HG03095 (cell line): ENCODE data around the gene PROK1.
"Not testable (repeated sequence)": the region's sequence is repeated elsewhere in the genome, so short reads cannot be mapped to it uniquely, and the experiment has no call there.

Source experiments
- ATAC-seq: cut with Tn5 transposase; IDR thresholded peaks from one replicate; pipeline ENCODE4 v1.9.1; 2021; ENCODE audit warnings: moderate library complexity; ENCODE audit not compliant: unreplicated experiment

PROK1 gene

GRCh38 chr1:110450929-110451328 lies at the start of gene PROK1:
Gene PROK1, plus strand, starts transcription at chr1:110451149. Its CDS starts 68 bp downstream, at chr1:110451217.
- ATAC-seq = no peak

GRCh38 chr1:110403805-110404204 lies 47.1 kb upstream of the PROK1 start:
- ATAC-seq = no peak

- ATAC-seq = no peak
Measured at GRCh38 chr1:110404401-110404800, 46.5 kb upstream of the PROK1 start.

GRCh38 chr1:110406407-110406806 lies 44.5 kb upstream of the PROK1 start:
- not testable (repeated sequence) for ATAC-seq

- peak; percentile 79 for ATAC-seq
Measured at GRCh38 chr1:110407260-110408210, 43.4 kb upstream of the PROK1 start, which contains the start of gene LAMTOR5. Gene LAMTOR5, minus strand, starts transcription at chr1:110407694. Its CDS starts 74 bp downstream, at chr1:110407620.

GRCh38 chr1:110408488-110408887 lies 42.5 kb upstream of the PROK1 start:
- no peak for ATAC-seq

- ATAC-seq = no peak
Measured at GRCh38 chr1:110409316-110409715, 41.6 kb upstream of the PROK1 start.

- ATAC-seq = no peak
Measured at GRCh38 chr1:110411173-110411735, 39.7 kb upstream of the PROK1 start.

GRCh38 chr1:110412576-110412975 lies 38.4 kb upstream of the PROK1 start:
- ATAC-seq = no peak

GRCh38 chr1:110413045-110413444 lies 37.9 kb upstream of the PROK1 start:
- not testable (repeated sequence) for ATAC-seq

- ATAC-seq = no peak
Measured at GRCh38 chr1:110418729-110419128, 32.2 kb upstream of the PROK1 start.

- no peak for ATAC-seq
Measured at GRCh38 chr1:110420023-110420662, 30.8 kb upstream of the PROK1 start.

- no peak for ATAC-seq
Measured at GRCh38 chr1:110420874-110421793, 29.8 kb upstream of the PROK1 start.

- ATAC-seq = no peak
Measured at GRCh38 chr1:110424699-110425611, 26.0 kb upstream of the PROK1 start.

GRCh38 chr1:110425612-110426152 lies 25.3 kb upstream of the PROK1 start:
- ATAC-seq = no peak

GRCh38 chr1:110426854-110427253 lies 24.1 kb upstream of the PROK1 start:
- no peak for ATAC-seq

- no peak for ATAC-seq
Measured at GRCh38 chr1:110428946-110429345, 22.0 kb upstream of the PROK1 start.

GRCh38 chr1:110430366-110430765 lies 20.6 kb upstream of the PROK1 start:
- ATAC-seq = no peak

GRCh38 chr1:110430901-110431300 lies 20.0 kb upstream of the PROK1 start:
- no peak for ATAC-seq
